ENCODE measurements around the gene OVAAL. TPM values are rescaled to one million over a fixed set of nuclear protein-coding genes. Genes with fewer than 3 reads are reported as not detected.
A peak's percentile ranks its signal among the peaks of the same experiment; 100 is the strongest.

The OVAAL gene
- total RNA-seq, 1 donor from 2014 or later: not detected

- no peak for TF ChIP-seq CTCF (IDR thresholded peaks at IDR 0.05)
- Mint-ChIP-seq H3K27ac (ENCODE audit: unreplicated experiment) (no peak overlapping the region), H3K4me1 (ENCODE audit: low read depth) (peaks cover 39% of the 10 kb centered on the region), H3K9me3 (ENCODE audit: low read depth) (peaks cover 3% of the 10 kb centered on the region), H3K4me3 (ENCODE audit: unreplicated experiment) (no peak overlapping the region), H3K27me3 (ENCODE audit: low read depth) (no peaks in the 10 kb centered on the region), H3K36me3 (ENCODE audit: low read depth) (no peaks in the 10 kb centered on the region)
- no peak for DNase-seq (ENCODE audit: low spot score)
Measured at GRCh38 chr1:180588121-180588520, 29.4 kb downstream of the OVAAL start.

GRCh38 chr1:180590889-180591288, 32.1 kb downstream of the OVAAL start:
- no peak overlapping the region for H3K4me3 Mint-ChIP-seq (ENCODE audit: unreplicated experiment)
- peaks cover 4% of the 10 kb centered on the region for H3K27me3 Mint-ChIP-seq (ENCODE audit: low read depth)
- H3K36me3 Mint-ChIP-seq (ENCODE audit: low read depth): no peaks in the 10 kb centered on the region
- no peak for TF ChIP-seq CTCF (IDR thresholded peaks at IDR 0.05)
- no peak for DNase-seq (ENCODE audit: low spot score)
- H3K9me3 Mint-ChIP-seq (ENCODE audit: low read depth): peaks cover 3% of the 10 kb centered on the region
- H3K4me1 Mint-ChIP-seq (ENCODE audit: low read depth): peaks cover 24% of the 10 kb centered on the region
- no peak overlapping the region for H3K27ac Mint-ChIP-seq (ENCODE audit: unreplicated experiment)

GRCh38 chr1:180593382-180593781, 34.6 kb downstream of the OVAAL start:
- peaks cover under 1% of the 10 kb centered on the region for H3K9me3 Mint-ChIP-seq (ENCODE audit: low read depth)
- H3K27me3 Mint-ChIP-seq (ENCODE audit: low read depth): peaks cover 4% of the 10 kb centered on the region
- H3K27ac Mint-ChIP-seq (ENCODE audit: unreplicated experiment): peak overlapping the region; percentile 10
- H3K36me3 Mint-ChIP-seq (ENCODE audit: low read depth): no peaks in the 10 kb centered on the region
- no peak for DNase-seq (ENCODE audit: low spot score)
- peaks cover 6% of the 10 kb centered on the region for H3K4me1 Mint-ChIP-seq (ENCODE audit: low read depth)
- no peak overlapping the region for H3K4me3 Mint-ChIP-seq (ENCODE audit: unreplicated experiment)
- no peak for TF ChIP-seq CTCF (IDR thresholded peaks at IDR 0.05)

- H3K9me3 Mint-ChIP-seq (ENCODE audit: low read depth): no peaks in the 10 kb centered on the region
- no peak overlapping the region for H3K4me3 Mint-ChIP-seq (ENCODE audit: unreplicated experiment)
- no peak overlapping the region for H3K27ac Mint-ChIP-seq (ENCODE audit: unreplicated experiment)
- no peak for DNase-seq (ENCODE audit: low spot score)
- peaks cover 14% of the 10 kb centered on the region for H3K4me1 Mint-ChIP-seq (ENCODE audit: low read depth)
- H3K27me3 Mint-ChIP-seq (ENCODE audit: low read depth): peaks cover 4% of the 10 kb centered on the region
- no peaks in the 10 kb centered on the region for H3K36me3 Mint-ChIP-seq (ENCODE audit: low read depth)
- TF ChIP-seq CTCF (IDR thresholded peaks at IDR 0.05): no peak
Measured at GRCh38 chr1:180594723-180595122, 36.0 kb downstream of the OVAAL start.

GRCh38 chr1:180595966-180596365, 37.2 kb downstream of the OVAAL start:
- Mint-ChIP-seq H3K4me1 (ENCODE audit: low read depth) (peaks cover 14% of the 10 kb centered on the region), H3K4me3 (ENCODE audit: unreplicated experiment) (no peak overlapping the region)
- no peak for TF ChIP-seq CTCF (IDR thresholded peaks at IDR 0.05)

More at GRCh38 chr1:180595966-180596365, 37.2 kb downstream of the OVAAL start:
- no peaks in the 10 kb centered on the region for H3K9me3 Mint-ChIP-seq (ENCODE audit: low read depth)
- DNase-seq (ENCODE audit: low spot score): no peak
- no peak overlapping the region for H3K27ac Mint-ChIP-seq (ENCODE audit: unreplicated experiment)
- no peaks in the 10 kb centered on the region for H3K36me3 Mint-ChIP-seq (ENCODE audit: low read depth)
- H3K27me3 Mint-ChIP-seq (ENCODE audit: low read depth): peaks cover 4% of the 10 kb centered on the region

Data from chondrocyte (in vitro differentiated cells).